ENCODE measurements around the gene TMPRSS12. TPM values are rescaled to one million over a fixed set of nuclear protein-coding genes. Genes with fewer than 3 reads are reported as not detected.

The TMPRSS12 gene
- total and polyA plus RNA-seq, 9 of the 15 experiments (the other 6 are each of a cell fraction or from before 2014, with no cell fraction given): 0.04 TPM; not detected in 8

DNA sequence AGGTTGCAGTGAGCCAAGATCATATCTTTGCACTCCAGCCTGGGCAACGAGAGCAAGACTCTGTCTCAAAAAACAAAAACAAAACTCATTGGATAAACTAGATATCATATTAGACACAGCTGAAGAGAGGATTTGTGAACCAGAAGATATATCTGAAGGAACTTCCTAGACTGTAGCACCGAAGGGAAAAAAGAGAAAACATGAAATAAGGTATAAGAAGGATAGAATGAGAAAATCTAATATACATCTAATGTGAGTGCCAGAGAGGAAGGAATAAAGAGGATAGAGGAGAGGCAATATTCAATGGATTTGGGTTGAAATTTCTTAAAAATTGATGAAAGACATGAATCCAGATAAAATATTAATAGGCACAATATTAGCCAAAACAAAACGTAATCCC, 22.5 kb downstream of the TMPRSS12 start (continued):
- TF ChIP-seq FIP1L1 (IDR thresholded peaks at IDR 0.05; ENCODE audit: low read depth, low read length, poor library complexity, severe bottlenecking) (no peak), HMG20B (CRISPR knock-in tag; IDR thresholded peaks at IDR 0.05) (no peak), EHMT2 (IDR thresholded peaks at IDR 0.05) (no peak), IRF2 (CRISPR knock-in tag; IDR thresholded peaks at IDR 0.05) (no peak), MCM2 (IDR thresholded peaks at IDR 0.05; ENCODE audit: low read depth) (no peak), TFAM (CRISPR knock-in tag; conservative IDR thresholded peaks at IDR 0.05) (no peak), NFXL1 (CRISPR knock-in tag; IDR thresholded peaks at IDR 0.05) (no peak), ZNF143 (CRISPR knock-in tag; IDR thresholded peaks at IDR 0.05) (no peak), FOXP4 (CRISPR knock-in tag; IDR thresholded peaks at IDR 0.05; ENCODE audit: borderline replicate concordance) (no peak), ZFPM2 (CRISPR knock-in tag; IDR thresholded peaks at IDR 0.05) (no peak), ATF2 (CRISPR knock-in tag; IDR thresholded peaks at IDR 0.05) (no peak), ZNF766 (CRISPR knock-in tag; conservative IDR thresholded peaks at IDR 0.05) (no peak), ZNF551 (CRISPR knock-in tag; IDR thresholded peaks at IDR 0.05) (no peak), E2F6 (IDR thresholded peaks at IDR 0.05; ENCODE audit: borderline replicate concordance in 1 of 2, extremely low read depth in 1 of 2, insufficient read depth in 1 of 2, insufficient read length in 1 of 2, low read depth in 1 of 2, low read length in 1 of 2, poor library complexity in 1 of 2, severe bottlenecking in 1 of 2) (no peak), TRIM24 (IDR thresholded peaks at IDR 0.05) (peak in 1 of 2 experiments; percentile 29; a peak in 1 of 4 replicates)
- TF ChIP-seq, protein P1, sequence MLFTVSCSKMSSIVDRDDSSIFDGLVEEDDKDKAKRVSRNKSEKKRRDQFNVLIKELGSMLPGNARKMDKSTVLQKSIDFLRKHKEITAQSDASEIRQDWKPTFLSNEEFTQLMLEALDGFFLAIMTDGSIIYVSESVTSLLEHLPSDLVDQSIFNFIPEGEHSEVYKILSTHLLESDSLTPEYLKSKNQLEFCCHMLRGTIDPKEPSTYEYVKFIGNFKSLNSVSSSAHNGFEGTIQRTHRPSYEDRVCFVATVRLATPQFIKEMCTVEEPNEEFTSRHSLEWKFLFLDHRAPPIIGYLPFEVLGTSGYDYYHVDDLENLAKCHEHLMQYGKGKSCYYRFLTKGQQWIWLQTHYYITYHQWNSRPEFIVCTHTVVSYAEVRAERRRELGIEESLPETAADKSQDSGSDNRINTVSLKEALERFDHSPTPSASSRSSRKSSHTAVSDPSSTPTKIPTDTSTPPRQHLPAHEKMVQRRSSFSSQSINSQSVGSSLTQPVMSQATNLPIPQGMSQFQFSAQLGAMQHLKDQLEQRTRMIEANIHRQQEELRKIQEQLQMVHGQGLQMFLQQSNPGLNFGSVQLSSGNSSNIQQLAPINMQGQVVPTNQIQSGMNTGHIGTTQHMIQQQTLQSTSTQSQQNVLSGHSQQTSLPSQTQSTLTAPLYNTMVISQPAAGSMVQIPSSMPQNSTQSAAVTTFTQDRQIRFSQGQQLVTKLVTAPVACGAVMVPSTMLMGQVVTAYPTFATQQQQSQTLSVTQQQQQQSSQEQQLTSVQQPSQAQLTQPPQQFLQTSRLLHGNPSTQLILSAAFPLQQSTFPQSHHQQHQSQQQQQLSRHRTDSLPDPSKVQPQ (CRISPR knock-in tag; IDR thresholded peaks at IDR 0.05; ENCODE audit: borderline replicate concordance): no peak
- TF ChIP-seq, protein P2, sequence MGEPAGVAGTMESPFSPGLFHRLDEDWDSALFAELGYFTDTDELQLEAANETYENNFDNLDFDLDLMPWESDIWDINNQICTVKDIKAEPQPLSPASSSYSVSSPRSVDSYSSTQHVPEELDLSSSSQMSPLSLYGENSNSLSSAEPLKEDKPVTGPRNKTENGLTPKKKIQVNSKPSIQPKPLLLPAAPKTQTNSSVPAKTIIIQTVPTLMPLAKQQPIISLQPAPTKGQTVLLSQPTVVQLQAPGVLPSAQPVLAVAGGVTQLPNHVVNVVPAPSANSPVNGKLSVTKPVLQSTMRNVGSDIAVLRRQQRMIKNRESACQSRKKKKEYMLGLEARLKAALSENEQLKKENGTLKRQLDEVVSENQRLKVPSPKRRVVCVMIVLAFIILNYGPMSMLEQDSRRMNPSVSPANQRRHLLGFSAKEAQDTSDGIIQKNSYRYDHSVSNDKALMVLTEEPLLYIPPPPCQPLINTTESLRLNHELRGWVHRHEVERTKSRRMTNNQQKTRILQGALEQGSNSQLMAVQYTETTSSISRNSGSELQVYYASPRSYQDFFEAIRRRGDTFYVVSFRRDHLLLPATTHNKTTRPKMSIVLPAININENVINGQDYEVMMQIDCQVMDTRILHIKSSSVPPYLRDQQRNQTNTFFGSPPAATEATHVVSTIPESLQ (CRISPR knock-in tag; IDR thresholded peaks at IDR 0.05): no peak
- TF ChIP-seq, protein P3, sequence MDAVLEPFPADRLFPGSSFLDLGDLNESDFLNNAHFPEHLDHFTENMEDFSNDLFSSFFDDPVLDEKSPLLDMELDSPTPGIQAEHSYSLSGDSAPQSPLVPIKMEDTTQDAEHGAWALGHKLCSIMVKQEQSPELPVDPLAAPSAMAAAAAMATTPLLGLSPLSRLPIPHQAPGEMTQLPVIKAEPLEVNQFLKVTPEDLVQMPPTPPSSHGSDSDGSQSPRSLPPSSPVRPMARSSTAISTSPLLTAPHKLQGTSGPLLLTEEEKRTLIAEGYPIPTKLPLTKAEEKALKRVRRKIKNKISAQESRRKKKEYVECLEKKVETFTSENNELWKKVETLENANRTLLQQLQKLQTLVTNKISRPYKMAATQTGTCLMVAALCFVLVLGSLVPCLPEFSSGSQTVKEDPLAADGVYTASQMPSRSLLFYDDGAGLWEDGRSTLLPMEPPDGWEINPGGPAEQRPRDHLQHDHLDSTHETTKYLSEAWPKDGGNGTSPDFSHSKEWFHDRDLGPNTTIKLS (IDR thresholded peaks at IDR 0.05; ENCODE audit: borderline replicate concordance, low read depth): no peak
